GM19463 (cell line): ENCODE measurements around the gene MCRIP2.

Experiments used
- ATAC-seq: cut with Tn5 transposase; IDR thresholded peaks from one replicate; pipeline ENCODE4 v1.9.1; 2021; ENCODE audit warnings: mild to moderate bottlenecking, moderate library complexity; ENCODE audit not compliant: unreplicated experiment

MCRIP2 gene

GRCh38 chr16:694187-694862, 52.7 kb downstream of the MCRIP2 start:
- ATAC-seq = no peak

DNA sequence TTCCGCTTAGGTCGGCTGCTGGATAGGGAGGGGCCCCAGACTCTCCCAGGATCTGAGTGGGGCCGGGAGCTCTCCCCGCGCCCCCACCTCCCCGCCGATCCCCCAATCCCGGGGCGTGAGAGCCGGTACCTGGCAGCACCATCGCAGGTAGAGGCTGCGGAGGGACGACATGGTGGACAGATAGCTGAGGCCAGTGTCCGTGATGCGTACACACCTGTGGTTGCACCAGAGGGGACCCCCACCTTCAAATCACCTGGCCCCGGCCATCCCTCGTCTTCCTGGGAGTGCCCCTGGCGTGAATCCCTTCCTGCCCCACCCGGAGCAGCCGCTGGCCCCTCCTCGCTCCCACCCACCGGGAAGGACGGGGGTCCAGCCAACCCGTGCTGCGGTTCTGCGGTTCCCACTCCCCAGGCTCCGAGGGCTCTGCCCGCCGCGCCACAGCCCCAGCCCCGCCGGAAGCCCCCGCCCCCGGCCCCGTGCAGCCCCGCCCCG, 53.3 kb downstream of the MCRIP2 start:
- ATAC-seq = no peak

GRCh38 chr16:695355-696089, 53.9 kb downstream of the MCRIP2 start:
- ATAC-seq = no peak
